HepG2 (cell line): ENCODE results near the gene SLC29A1. TPM values are rescaled to one million over a fixed set of nuclear protein-coding genes. Genes with fewer than 3 reads are reported as not detected.
A peak's percentile ranks its signal among the peaks of the same experiment; 100 is the strongest.

ENCODE experiments used
- HIC2 ChIP-seq: sonication (generic); formaldehyde crosslinking; IDR thresholded peaks from 2 replicates; pipeline ENCODE4 v1.9.0; 2022; ENCODE audit warnings: low read depth, missing genetic modification reagents
- IKZF5 ChIP-seq: IDR thresholded peaks from 2 replicates; pipeline ENCODE4 v1.6.1; 2018; ENCODE audit warnings: missing genetic modification reagents, mild to moderate bottlenecking, missing compliant biosample characterization
- NFYB ChIP-seq: sonication (generic); formaldehyde crosslinking; IDR thresholded peaks from 2 replicates; pipeline ENCODE4 v1.4.0; 2020; ENCODE audit warnings: missing genetic modification reagents
- POGZ ChIP-seq: sonication (generic); formaldehyde crosslinking; IDR thresholded peaks from 2 replicates; pipeline ENCODE4 v1.4.0; 2020; ENCODE audit warnings: mild to moderate bottlenecking, missing genetic modification reagents
- POLR2A ChIP-seq, 2 experiments: IDR thresholded peaks; 2 replicates each; pipeline ENCODE4 v1.6.1; 2011; ENCODE audit warnings: low read depth in 2 of 2, low read length in 2 of 2, mild to moderate bottlenecking in 1 of 2, moderate library complexity in 1 of 2; ENCODE audit not compliant: insufficient read depth in 1 of 2
- TAF1 ChIP-seq: sonication (generic); formaldehyde crosslinking; IDR thresholded peaks from 2 replicates; pipeline ENCODE4 v1.4.0; 2020; ENCODE audit warnings: missing genetic modification reagents
- TEAD3 ChIP-seq: optimal IDR thresholded peaks from 2 replicates; pipeline ENCODE3; 2016; ENCODE audit warnings: borderline replicate concordance
- TFDP2 ChIP-seq: sonication (generic); formaldehyde crosslinking; IDR thresholded peaks from 2 replicates; pipeline ENCODE4 v1.4.0; 2020; ENCODE audit warnings: missing genetic modification reagents
- ZBTB7A ChIP-seq: sonication (generic); formaldehyde crosslinking; IDR thresholded peaks from 2 replicates; pipeline ENCODE4 v1.8.0; 2022; ENCODE audit warnings: mild to moderate bottlenecking, missing genetic modification reagents
- ZGPAT ChIP-seq: IDR thresholded peaks from 2 replicates; pipeline ENCODE4 v1.6.1; 2016; ENCODE audit warnings: mild to moderate bottlenecking
- ZNF280D ChIP-seq: sonication (generic); formaldehyde crosslinking; IDR thresholded peaks from 2 replicates; pipeline ENCODE4 v1.5.1; 2020; ENCODE audit warnings: mild to moderate bottlenecking, missing genetic modification reagents
- ZNF33A ChIP-seq: sonication (generic); formaldehyde crosslinking; IDR thresholded peaks from 2 replicates; pipeline ENCODE4 v1.5.1; 2020; ENCODE audit warnings: missing genetic modification reagents, mild to moderate bottlenecking, moderate library complexity, borderline replicate concordance
- ZNF367 ChIP-seq: sonication (generic); formaldehyde crosslinking; IDR thresholded peaks from 2 replicates; pipeline ENCODE4 v1.4.0; 2020; ENCODE audit warnings: missing genetic modification reagents, borderline replicate concordance
- ZNF501 ChIP-seq: sonication (generic); formaldehyde crosslinking; IDR thresholded peaks from 2 replicates; pipeline ENCODE4 v1.5.1; 2020; ENCODE audit warnings: mild to moderate bottlenecking, moderate library complexity, missing genetic modification reagents
- ZNF687 ChIP-seq: sonication (generic); formaldehyde crosslinking; IDR thresholded peaks from 2 replicates; pipeline ENCODE4 v1.5.1; 2020; ENCODE audit warnings: mild to moderate bottlenecking, missing genetic modification reagents, moderate library complexity
- ZSCAN21 ChIP-seq: sonication (generic); formaldehyde crosslinking; IDR thresholded peaks from 2 replicates; pipeline ENCODE4 v1.8.0; 2022; ENCODE audit warnings: mild to moderate bottlenecking, missing genetic modification reagents, moderate library complexity, borderline replicate concordance
- polyA plus RNA-seq, 8 experiments: library from polyadenylated mRNA; depleted of rRNA in 3 of 8; stranded (reverse) in 7 of 8; unstranded in 1 of 8; fragments of >200 nt; fragmentation: Illumina TruSeq in 4 of 8; extraction: Trizol in 4 of 8; gene quantifications; 2 replicates each; pipeline versions ENCODE4 v1.2.1 to v1.2.3, GENCODE V29; 2011 to 2016; ENCODE audit warnings: low read depth in 4 of 8, missing spikeins in 1 of 8, mixed read lengths in 1 of 8; ENCODE audit not compliant: insufficient read depth in 1 of 8
- total RNA-seq, 5 experiments: library from RNA; depleted of rRNA; stranded (reverse); fragments of >200 nt; fragmentation: Illumina TruSeq; extraction: Trizol; gene quantifications; 2 replicates each; pipeline ENCODE4 v1.2.3, GENCODE V29; 2016; ENCODE audit warnings: low read depth in 1 of 5

The SLC29A1 gene
- total and polyA plus RNA-seq, 2 of the 13 experiments (the other 11 are each of a cell fraction or from before 2014, with no cell fraction given): 43.2 to 106 TPM

GRCh38 chr6:44192428-44193041 lies 30.9 kb upstream of the SLC29A1 start (continued):
- peak; percentile 28; the same call in 1 of the 2 replicates for TF ChIP-seq ZNF687
- peak; percentile 4 for TF ChIP-seq TEAD3 (CRISPR knock-in tag)
- TF ChIP-seq POGZ (CRISPR knock-in tag): peak; percentile 14; the same call in 1 of the 2 replicates
- no peak for TF ChIP-seq ZNF33A (CRISPR knock-in tag)
- TF ChIP-seq NFYB (CRISPR knock-in tag): 0 out of 2 replicates have a peak, but pooled peaks have one; percentile 21
- TF ChIP-seq ZGPAT (CRISPR knock-in tag): 0 out of 2 replicates have a peak, but pooled peaks have one; percentile 25
- peak in 1 of 2 experiments; percentile 46; a peak in 1 of 4 replicates for TF ChIP-seq POLR2A (IDR thresholded peaks at IDR 0.05; ENCODE audit: insufficient read depth in 1 of 2, low read depth in 2 of 2, low read length in 2 of 2)
- no peak for TF ChIP-seq IKZF5
- TF ChIP-seq ZNF501 (CRISPR knock-in tag): peak; percentile 34; the same call in 1 of the 2 replicates
- TF ChIP-seq ZBTB7A (CRISPR knock-in tag): no peak
- TF ChIP-seq TAF1 (CRISPR knock-in tag): peak; percentile 43
- TF ChIP-seq ZNF367 (CRISPR knock-in tag): no peak
- peak; percentile 58; the same call in 1 of the 2 replicates for TF ChIP-seq ZSCAN21 (CRISPR knock-in tag)
- TF ChIP-seq ZNF280D (CRISPR knock-in tag): peak; percentile 51; the same call in 1 of the 2 replicates
- TF ChIP-seq HIC2: no peak
- peak; percentile 44; the same call in 1 of the 2 replicates for TF ChIP-seq TFDP2 (CRISPR knock-in tag)
